ENCODE measurements around the gene MEIKIN. TPM values are rescaled to one million over a fixed set of nuclear protein-coding genes. Genes with fewer than 3 reads are reported as not detected.
"Not testable (repeated sequence)": the region's sequence is repeated elsewhere in the genome, so short reads cannot be mapped to it uniquely, and the experiment has no call there.

The MEIKIN gene
- total RNA-seq, 1 donor from 2014 or later: not detected

- intact Hi-C loops (cut with micrococcal nuclease): no loop called here
- ATAC-seq: no peak
Measured at GRCh38 chr5:131932235-131932634, 13.2 kb downstream of the MEIKIN start.

GRCh38 chr5:131928957-131929356 is 16.5 kb downstream of the MEIKIN start:
- intact Hi-C loops (cut with micrococcal nuclease): no loop called here
- DNase-seq: no peak

More at GRCh38 chr5:131932235-131932634, 13.2 kb downstream of the MEIKIN start:
- no peak for DNase-seq

GRCh38 chr5:131926168-131926567 is 19.3 kb downstream of the MEIKIN start:
- DNase-seq: no peak
- no peak for ATAC-seq
- intact Hi-C loops (cut with micrococcal nuclease): no loop called here

More at GRCh38 chr5:131928957-131929356, 16.5 kb downstream of the MEIKIN start:
- ATAC-seq: no peak

GRCh38 chr5:131916481-131916880 is 29.0 kb downstream of the MEIKIN start:
- intact Hi-C loops (cut with micrococcal nuclease): no loop called here
- no peak for DNase-seq
- no peak for ATAC-seq

GRCh38 chr5:131914472-131914871 is 31.0 kb downstream of the MEIKIN start:
- no peak for ATAC-seq
- DNase-seq: no peak
- intact Hi-C loops (cut with micrococcal nuclease): no loop called here

- ATAC-seq (no peak), DNase-seq (no peak)
- intact Hi-C loops (cut with micrococcal nuclease): no loop called here
Measured at GRCh38 chr5:131913603-131914002, 31.9 kb downstream of the MEIKIN start.

- intact Hi-C loops (cut with micrococcal nuclease): no loop called here
- no peak for DNase-seq
- no peak for ATAC-seq
Measured at GRCh38 chr5:131906668-131907067, 38.8 kb downstream of the MEIKIN start.

- intact Hi-C loops (cut with micrococcal nuclease); ATAC-seq; DNase-seq: not testable (repeated sequence)
Measured at GRCh38 chr5:131902266-131902665, 43.2 kb downstream of the MEIKIN start.

- intact Hi-C loops (cut with micrococcal nuclease): no loop called here
- no peak for DNase-seq
- ATAC-seq: no peak
Measured at GRCh38 chr5:131899686-131900085, 45.8 kb downstream of the MEIKIN start.

GRCh38 chr5:131883984-131884383 is 61.5 kb downstream of the MEIKIN start:
- intact Hi-C loops (cut with micrococcal nuclease): no loop called here
- DNase-seq: no peak
- no peak for ATAC-seq

GRCh38 chr5:131879705-131880104 is 65.8 kb downstream of the MEIKIN start:
- no peak for DNase-seq
- no peak for ATAC-seq
- intact Hi-C loops (cut with micrococcal nuclease): no loop called here

- no peak for DNase-seq
- no peak for ATAC-seq
- intact Hi-C loops (cut with micrococcal nuclease): no loop called here
Measured at GRCh38 chr5:131877873-131878272, 67.6 kb downstream of the MEIKIN start.

- ATAC-seq; intact Hi-C loops (cut with micrococcal nuclease); DNase-seq: not testable (repeated sequence)
Measured at GRCh38 chr5:131871251-131871650, 74.2 kb downstream of the MEIKIN start.

- no peak for DNase-seq
- ATAC-seq: no peak
- intact Hi-C loops (cut with micrococcal nuclease): no loop called here
Measured at GRCh38 chr5:131867524-131867923, 77.9 kb downstream of the MEIKIN start.

- ATAC-seq: no peak
- intact Hi-C loops (cut with micrococcal nuclease): no loop called here
- DNase-seq: no peak
Measured at GRCh38 chr5:131863700-131864099, 81.8 kb downstream of the MEIKIN start.

- ATAC-seq: no peak
- no peak for DNase-seq
- intact Hi-C loops (cut with micrococcal nuclease): no loop called here
Measured at GRCh38 chr5:131857388-131857787, 88.1 kb downstream of the MEIKIN start.

GRCh38 chr5:131855452-131855851 is 90.0 kb downstream of the MEIKIN start:
- DNase-seq: no peak
- no peak for ATAC-seq
- intact Hi-C loops (cut with micrococcal nuclease): no loop called here

- DNase-seq (no peak), ATAC-seq (no peak)
- intact Hi-C loops (cut with micrococcal nuclease): no loop called here
Measured at GRCh38 chr5:131854134-131854533, 91.3 kb downstream of the MEIKIN start.

GRCh38 chr5:131848662-131849061 is 96.8 kb downstream of the MEIKIN start:
- no peak for ATAC-seq
- DNase-seq: no peak
- intact Hi-C loops (cut with micrococcal nuclease): no loop called here

- ATAC-seq (no peak), DNase-seq (no peak)
- intact Hi-C loops (cut with micrococcal nuclease): no loop called here
Measured at GRCh38 chr5:131846536-131846935, 98.9 kb downstream of the MEIKIN start.

GRCh38 chr5:131845828-131846227 is 99.6 kb downstream of the MEIKIN start:
- ATAC-seq (no peak), DNase-seq (no peak)
- intact Hi-C loops (cut with micrococcal nuclease): no loop called here

- DNase-seq; ATAC-seq; intact Hi-C loops (cut with micrococcal nuclease): not testable (repeated sequence)
Measured at GRCh38 chr5:131842971-131843370, 102.5 kb downstream of the MEIKIN start.

Measured in left ventricle myocardium superior (tissue), 1 donor.